Upper lobe of right lung (tissue), 1 donor: ENCODE measurements around the gene RGS18. TPM values are rescaled to one million over a fixed set of nuclear protein-coding genes. Genes with fewer than 3 reads are reported as not detected.

Experiments
- ATAC-seq: fragments of 200-7000 bp; cut with Tn5 transposase; one replicate; pipeline ENCODE4 v1.9.1; 2020; ENCODE audit warnings: mild to moderate bottlenecking, moderate library complexity
- DNase-seq: peaks from one replicate; pipeline ENCODE4 v3.0.0-alpha.2; 2020
- H3K27ac ChIP-seq: fragments of 200-600 bp; one replicate; pipeline ENCODE4 v1.8.0; 2022
- H3K27me3 ChIP-seq: fragments of 200-600 bp; one replicate; pipeline ENCODE4 v1.8.0; 2022; ENCODE audit warnings: mild to moderate bottlenecking
- H3K36me3 ChIP-seq: fragments of 200-600 bp; one replicate; pipeline ENCODE4 v1.8.0; 2022
- H3K4me1 ChIP-seq: fragments of 200-600 bp; one replicate; pipeline ENCODE4 v1.8.0; 2022
- H3K4me3 ChIP-seq: fragments of 200-600 bp; one replicate; pipeline ENCODE4 v1.8.0; 2022; ENCODE audit warnings: mild to moderate bottlenecking
- H3K9me3 ChIP-seq: fragments of 200-600 bp; one replicate; pipeline ENCODE4 v1.8.0; 2022
- CTCF ChIP-seq: fragments of 200-600 bp; IDR thresholded peaks from one replicate; pipeline ENCODE4 v1.8.0; 2022; ENCODE audit warnings: antibody characterized with exemption
- intact Hi-C: fragments of 100-400 bp; cut with DNase I; formaldehyde crosslinking; loops from one replicate; pipeline ENCODE4 v1.11.0; 2022
- total RNA-seq: library from RNA; stranded (reverse); fragmentation: NEBNext Ultra II Directional; extraction: Animal tissue kit (Norgen Biotek cat#: 25700); gene quantifications from one replicate; pipeline ENCODE4 v1.2.1, GENCODE V29; 2021
- donor health status: DM: no; HTN: yes; CAD: no; lungs with severe emphysema.

Gene RGS18
- total RNA-seq, 1 donor from 2014 or later: 9.1 TPM

- Histone ChIP-seq H3K4me3 (no peak overlapping the region), H3K27ac (no peak overlapping the region), H3K9me3 (no peaks in the 10 kb centered on the region), H3K4me1 (no peaks in the 10 kb centered on the region), H3K36me3 (no peaks in the 10 kb centered on the region), H3K27me3 (no peaks in the 10 kb centered on the region)
- ATAC-seq: no peak
- no peak for TF ChIP-seq CTCF
- intact Hi-C loops: no loop called here
- DNase-seq: no peak
Observed at GRCh38 chr1:192167011-192167410, 8.7 kb downstream of the RGS18 start.

GRCh38 chr1:192167911-192168700 lies 9.8 kb downstream of the RGS18 start:
- peak; percentile 35 for ATAC-seq

DNA sequence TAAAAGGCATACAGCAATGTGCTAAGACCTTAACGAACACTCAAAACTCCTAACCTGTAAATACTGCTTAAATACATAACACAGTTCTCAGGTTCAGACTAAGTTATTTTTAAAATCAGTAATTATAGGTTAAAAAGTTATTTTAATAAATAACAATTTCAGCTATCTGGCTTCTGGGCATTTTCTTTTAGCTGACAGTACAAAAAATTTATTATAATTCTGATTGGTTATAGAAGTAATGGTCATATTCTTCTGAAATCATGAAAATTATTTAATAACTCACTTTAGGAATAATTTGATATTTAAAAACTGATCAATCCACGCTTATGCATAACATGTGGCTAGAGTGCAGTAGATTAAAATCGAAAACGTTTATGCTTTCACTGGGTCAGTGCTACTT lies 10.7 kb downstream of the RGS18 start:
- H3K4me3 ChIP-seq: no peak overlapping the region
- no peaks in the 10 kb centered on the region for H3K36me3 ChIP-seq
- H3K4me1 ChIP-seq: no peaks in the 10 kb centered on the region
- TF ChIP-seq CTCF: no peak
- ATAC-seq (no peak), DNase-seq (no peak)
- intact Hi-C loops: no loop called here
- no peaks in the 10 kb centered on the region for H3K9me3 ChIP-seq
- no peaks in the 10 kb centered on the region for H3K27me3 ChIP-seq
- H3K27ac ChIP-seq: no peak overlapping the region

More at GRCh38 chr1:192167911-192168700, 9.8 kb downstream of the RGS18 start:
- Histone ChIP-seq H3K27me3 (no peaks in the 10 kb centered on the region), H3K27ac (no peak overlapping the region), H3K4me1 (no peaks in the 10 kb centered on the region), H3K4me3 (no peak overlapping the region), H3K36me3 (no peaks in the 10 kb centered on the region), H3K9me3 (no peaks in the 10 kb centered on the region)
- no peak for DNase-seq
- no peak for TF ChIP-seq CTCF
- intact Hi-C loops: no loop called here

DNA sequence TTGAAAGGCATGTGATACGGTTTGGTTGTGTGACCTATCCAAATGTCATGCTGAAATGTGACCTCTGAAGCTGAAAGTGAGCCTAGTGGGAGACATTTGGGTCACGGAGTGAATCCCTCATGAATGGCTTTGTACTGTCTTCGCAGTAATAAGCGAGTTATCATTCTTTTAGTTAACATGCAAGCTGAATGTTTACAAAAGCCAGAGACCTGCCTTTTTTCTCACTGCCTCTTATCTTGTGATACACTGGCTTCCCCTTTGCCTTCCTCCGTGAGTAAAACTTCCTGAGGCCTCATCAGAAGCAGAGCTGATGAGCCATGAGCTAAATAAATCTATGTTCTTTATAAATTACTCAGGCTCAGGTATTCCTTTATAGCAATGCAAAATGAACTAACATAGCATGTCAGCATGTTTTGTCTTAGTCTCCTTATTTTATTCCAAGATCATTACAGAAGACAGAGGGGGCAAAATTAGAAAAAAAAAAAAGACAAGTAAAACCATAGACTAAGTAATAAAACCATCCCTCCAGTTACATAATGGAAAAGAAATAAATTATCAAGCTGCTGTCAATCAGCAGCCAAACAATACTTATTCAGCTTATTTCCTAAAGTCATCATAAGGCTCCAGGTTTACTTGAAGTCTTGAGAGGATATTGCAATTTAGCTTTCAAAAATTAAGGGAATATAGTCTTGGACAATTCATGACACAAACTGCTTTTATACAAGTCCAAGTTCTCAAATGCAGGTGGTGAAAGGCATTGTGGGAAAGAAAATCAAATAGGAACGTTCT lies 12.1 kb downstream of the RGS18 start:
- Histone ChIP-seq H3K4me3 (no peak overlapping the region), H3K36me3 (no peaks in the 10 kb centered on the region), H3K4me1 (no peaks in the 10 kb centered on the region), H3K9me3 (no peaks in the 10 kb centered on the region), H3K27ac (no peak overlapping the region), H3K27me3 (no peaks in the 10 kb centered on the region)
- intact Hi-C loops: no loop called here
- ATAC-seq: no peak
- DNase-seq: no peak
- TF ChIP-seq CTCF: no peak

DNA sequence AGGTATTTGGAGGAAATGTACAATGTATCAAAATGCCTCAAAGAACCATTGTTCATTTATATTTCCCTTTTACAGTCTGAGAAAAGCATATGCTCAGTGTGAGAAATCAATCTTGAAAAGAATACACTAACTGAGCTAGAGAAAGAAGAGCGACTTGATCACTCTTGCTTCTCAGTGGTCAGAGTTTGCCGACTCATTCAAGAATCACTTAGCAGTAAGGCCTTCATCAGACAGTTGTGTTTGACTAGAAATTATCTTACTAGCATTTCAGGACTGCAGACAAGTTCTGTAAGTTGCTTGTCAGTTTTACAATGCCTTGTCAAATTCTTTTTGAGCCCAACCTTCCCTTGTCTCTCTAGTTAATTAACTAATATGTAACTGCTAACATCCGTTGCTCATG lies 12.9 kb downstream of the RGS18 start:
- ATAC-seq (no peak), DNase-seq (no peak)
- Histone ChIP-seq H3K27me3 (no peaks in the 10 kb centered on the region), H3K36me3 (no peaks in the 10 kb centered on the region), H3K4me3 (no peak overlapping the region), H3K9me3 (no peaks in the 10 kb centered on the region), H3K4me1 (no peaks in the 10 kb centered on the region), H3K27ac (no peak overlapping the region)
- TF ChIP-seq CTCF: no peak
- intact Hi-C loops: no loop called here
